ENCODE data around the gene CMTM7. TPM values are rescaled to one million over a fixed set of nuclear protein-coding genes. Genes with fewer than 3 reads are reported as not detected.
A peak's percentile ranks its signal among the peaks of the same experiment; 100 is the strongest.
"Not testable (repeated sequence)": the region's sequence is repeated elsewhere in the genome, so short reads cannot be mapped to it uniquely, and the experiment has no call there.

CMTM7 gene
- total RNA-seq, 1 donor from 2014 or later, result 7.3 TPM

GRCh38 chr3:32438596-32439344, 47.1 kb downstream of the CMTM7 start:
- peak; percentile 33 for DNase-seq (ENCODE audit: low read depth)

- not testable (repeated sequence) for DNase-seq (ENCODE audit: low read depth)
Observed at GRCh38 chr3:32439421-32439820, 47.8 kb downstream of the CMTM7 start.

- peak; percentile 91 for DNase-seq (ENCODE audit: low read depth)
Observed at GRCh38 chr3:32440611-32441350, 49.1 kb downstream of the CMTM7 start.

GRCh38 chr3:32442766-32443165, 51.1 kb downstream of the CMTM7 start:
- no peak for DNase-seq (ENCODE audit: low read depth)

DNA sequence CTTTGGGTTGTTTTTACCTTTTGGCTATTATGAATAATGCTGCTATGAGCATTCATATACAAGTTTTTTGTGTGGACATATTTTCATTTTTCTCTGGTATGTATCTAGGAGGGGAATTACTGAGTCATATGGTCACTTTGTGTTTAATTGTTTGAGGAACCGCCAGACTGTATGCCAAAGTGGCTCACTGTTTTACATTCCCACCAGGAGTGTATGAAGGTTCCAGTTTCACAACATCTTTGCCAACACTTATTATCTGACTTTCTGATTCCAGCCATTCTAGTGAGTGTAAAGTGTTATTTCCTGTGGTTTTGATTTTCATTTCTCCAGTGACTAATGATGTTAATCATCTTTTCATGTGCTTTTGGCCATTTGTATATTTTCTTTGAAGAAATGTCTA, 51.8 kb downstream of the CMTM7 start:
- peak; percentile 59 for DNase-seq (ENCODE audit: low read depth)

DNA sequence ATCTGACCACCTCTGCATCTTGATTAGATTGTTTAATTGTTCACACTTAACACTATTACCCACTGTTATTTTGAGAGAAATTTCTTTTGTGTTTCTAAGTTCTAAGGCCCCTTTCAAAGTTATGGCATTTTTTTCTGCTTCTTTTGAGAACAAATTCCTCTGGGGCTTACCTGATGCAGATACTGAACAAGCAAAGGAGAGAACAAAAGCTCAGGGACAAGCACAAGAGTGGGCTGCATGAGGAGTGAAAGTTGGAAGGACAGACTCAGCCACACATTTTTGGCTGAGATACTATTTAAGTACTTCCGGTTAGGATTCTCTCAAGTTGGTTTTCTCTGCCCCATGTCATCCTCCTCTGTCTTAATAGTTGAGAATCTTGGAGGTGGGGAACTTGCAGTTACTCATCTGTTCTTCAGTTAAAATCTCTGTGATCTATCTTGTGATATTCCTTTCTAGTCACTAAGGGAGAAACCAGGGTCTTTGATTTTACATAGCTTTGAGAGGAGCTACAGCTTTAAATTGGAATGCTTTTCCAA, 56.3 kb downstream of the CMTM7 start:
- no peak for DNase-seq (ENCODE audit: low read depth)

DNA sequence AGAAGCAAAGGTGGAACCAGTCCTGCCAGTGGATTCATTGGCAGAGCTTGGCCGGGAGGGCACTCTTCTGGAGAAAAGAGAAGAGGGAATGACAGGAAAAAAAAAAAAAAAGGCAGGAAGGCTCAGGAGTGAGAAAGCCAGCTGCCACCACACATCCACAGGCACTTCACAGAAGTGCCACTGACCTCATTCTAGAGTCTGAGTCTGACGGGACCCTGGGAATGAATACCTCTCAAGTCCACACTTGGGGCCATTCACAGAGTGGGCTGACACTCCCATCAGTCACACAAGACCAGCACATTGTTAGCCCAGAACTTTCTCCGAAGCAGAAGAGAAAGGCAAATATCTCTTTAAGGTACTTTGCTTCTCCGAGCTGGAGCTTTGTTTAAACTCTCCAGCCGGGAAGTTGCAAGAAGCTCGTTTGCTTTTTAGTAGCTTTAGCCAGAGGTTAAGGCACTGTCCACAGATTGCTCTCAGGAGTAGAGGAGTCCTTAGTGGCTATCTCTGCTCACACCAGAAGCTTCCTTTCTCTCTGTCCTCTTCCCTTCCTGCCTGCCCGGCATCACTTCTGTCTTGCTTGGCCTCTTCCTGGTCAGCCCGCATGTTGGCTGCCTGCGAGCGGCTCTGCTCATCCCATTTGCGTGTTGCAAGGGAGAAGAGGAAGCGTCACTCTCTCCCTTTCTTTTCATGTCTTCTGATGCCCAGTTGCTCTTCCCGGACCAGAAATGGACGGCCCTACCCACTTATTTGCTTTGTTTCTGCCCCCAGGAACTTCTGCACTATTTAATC, 57.2 kb downstream of the CMTM7 start:
- no peak for DNase-seq (ENCODE audit: low read depth)

DNA sequence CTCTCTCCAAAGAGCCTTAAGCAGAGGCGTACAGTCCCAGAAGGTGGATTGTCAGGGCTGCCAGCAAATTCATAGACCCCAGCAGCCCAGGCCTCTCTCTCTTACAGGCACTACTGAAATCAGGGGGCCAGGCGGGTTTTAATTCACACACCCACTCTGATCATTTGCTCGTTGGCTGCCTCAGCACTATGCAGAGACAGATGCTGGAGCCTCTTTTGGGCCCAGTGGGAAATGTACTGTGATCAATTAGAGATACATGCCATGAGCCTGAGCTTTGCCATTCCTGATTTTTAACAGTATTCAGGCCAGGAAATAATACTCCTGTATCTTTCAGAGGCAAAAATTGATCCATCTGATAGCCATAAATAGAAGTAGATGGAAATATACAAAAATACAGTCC, 58.0 kb downstream of the CMTM7 start:
- DNase-seq (ENCODE audit: low read depth), result no peak

DNA sequence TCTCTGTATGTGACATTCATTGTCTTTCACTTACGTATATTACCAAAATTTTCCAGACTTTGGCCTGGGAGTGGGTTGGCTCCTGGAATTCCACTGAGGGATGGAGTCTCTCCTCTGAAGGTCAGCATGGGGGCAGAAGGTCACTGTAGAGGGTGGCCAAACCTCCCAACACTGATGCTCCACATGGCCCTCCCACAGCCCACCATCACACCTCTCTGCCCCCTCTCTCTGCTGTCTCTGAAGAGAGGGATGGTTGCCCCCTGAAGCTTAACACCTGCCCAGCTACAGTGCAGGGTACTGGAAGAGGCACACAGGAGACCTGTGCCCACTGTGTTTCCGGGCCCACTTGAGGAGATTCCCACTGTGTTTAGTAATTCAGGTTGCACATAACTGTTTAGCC, 58.8 kb downstream of the CMTM7 start:
- DNase-seq (ENCODE audit: low read depth), result no peak

- no peak for DNase-seq (ENCODE audit: low read depth)
Observed at GRCh38 chr3:32450992-32451659, 59.5 kb downstream of the CMTM7 start.

DNA sequence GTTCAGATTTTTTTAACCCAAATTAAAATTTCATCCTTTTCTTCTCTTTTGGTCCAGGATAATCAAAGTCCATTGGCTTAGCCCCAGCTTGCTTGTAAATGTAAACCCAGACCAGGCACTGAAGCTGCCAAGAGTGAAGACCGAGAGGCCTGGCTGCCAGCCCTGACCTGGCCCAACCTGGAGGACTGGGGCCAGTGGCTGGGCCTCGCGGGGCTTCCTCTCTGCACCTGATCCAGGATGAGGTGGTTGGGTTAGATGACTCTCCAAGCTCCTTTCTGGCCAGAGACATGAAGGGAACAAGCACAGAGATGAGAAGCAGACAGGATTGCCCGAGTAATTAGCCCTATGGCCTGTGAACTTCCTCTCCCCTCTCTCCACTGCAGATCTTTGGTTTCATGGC, 60.4 kb downstream of the CMTM7 start:
- no peak for DNase-seq (ENCODE audit: low read depth)

GRCh38 chr3:32453346-32453745, 61.7 kb downstream of the CMTM7 start:
- DNase-seq (ENCODE audit: low read depth), result peak; percentile 72

DNA sequence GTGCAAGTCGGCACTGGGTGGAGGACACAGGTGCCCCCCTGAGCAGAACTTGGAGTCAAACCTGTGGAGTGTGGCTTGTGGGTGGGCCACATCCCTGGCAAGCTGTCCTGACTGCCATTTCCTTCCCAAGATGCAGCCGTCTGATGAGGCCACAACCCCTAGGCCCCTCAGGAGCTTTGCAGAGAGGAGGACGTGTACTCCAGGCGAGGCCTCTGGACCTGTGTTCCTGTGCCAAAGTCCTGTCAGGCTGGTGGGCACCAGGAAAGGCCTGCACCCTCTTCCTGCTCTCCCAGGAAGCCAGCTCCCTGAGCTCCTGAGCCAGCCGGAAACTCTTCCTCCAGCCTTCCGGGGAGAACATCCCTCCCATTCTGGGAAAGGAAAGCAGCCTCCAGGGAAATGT, 62.5 kb downstream of the CMTM7 start:
- no peak for DNase-seq (ENCODE audit: low read depth)

- DNase-seq (ENCODE audit: low read depth), result no peak
Observed at GRCh38 chr3:32454731-32455608, 63.3 kb downstream of the CMTM7 start.

- DNase-seq (ENCODE audit: low read depth), result no peak
Observed at GRCh38 chr3:32455609-32456428, 64.2 kb downstream of the CMTM7 start.

- DNase-seq (ENCODE audit: low read depth), result no peak
Observed at GRCh38 chr3:32456429-32457130, 64.9 kb downstream of the CMTM7 start.

GRCh38 chr3:32457971-32458471, 66.4 kb downstream of the CMTM7 start:
- DNase-seq (ENCODE audit: low read depth), result no peak

DNA sequence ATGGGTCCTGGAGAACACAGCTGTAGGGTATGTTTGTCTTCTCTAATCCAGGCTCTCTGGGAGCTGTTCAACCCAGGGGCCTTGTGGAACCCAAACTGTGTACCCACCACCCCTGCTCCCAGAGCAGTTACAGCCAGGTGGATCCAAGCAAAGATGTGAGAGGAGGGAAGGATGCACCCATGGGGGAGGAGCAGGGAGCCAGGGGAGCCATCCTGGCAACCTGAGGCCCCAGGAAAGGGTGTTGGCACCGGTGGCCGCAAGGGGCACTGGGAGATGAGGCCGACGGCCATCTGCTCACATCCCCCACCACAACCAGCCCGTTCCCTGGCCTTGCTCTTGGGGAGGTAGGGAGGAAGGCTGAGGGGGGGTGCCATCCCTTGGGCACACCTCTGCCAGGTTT, 67.8 kb downstream of the CMTM7 start:
- no peak for DNase-seq (ENCODE audit: low read depth)
